Gastrocnemius medialis (tissue), 4 donors: Measurements from ENCODE around the gene GRM3. TPM values are rescaled to one million over a fixed set of nuclear protein-coding genes. Genes with fewer than 3 reads are reported as not detected.

Source experiments
- ATAC-seq, 2 donors: fragments of 150-250 bp; one replicate each; pipeline ENCODE4 v1.9.1; 2016
- DNase-seq, 2 donors: peaks; one replicate each; pipeline ENCODE4 v3.0.0-alpha.2; 2019
- H3K27ac ChIP-seq, 4 donors: fragments of 200-600 bp; sonication (generic); 1 replicate in 1 of 4; 2 replicates in 3 of 4; pipeline ENCODE4 v1.5.1; 2016 to 2018; ENCODE audit warnings: mild to moderate bottlenecking in 2 of 4, moderate library complexity in 1 of 4
- H3K27me3 ChIP-seq, 3 donors: fragments of 200-600 bp; sonication (generic) in 2 of 3; 1 replicate in 1 of 3; 2 replicates in 2 of 3; pipeline versions ENCODE4 v1.5.1 to v1.6.0; 2016 to 2019; ENCODE audit warnings: mild to moderate bottlenecking in 1 of 3, moderate library complexity in 1 of 3
- H3K36me3 ChIP-seq, 2 donors: fragments of 200-600 bp; sonication (generic) in 1 of 2; one replicate each; pipeline ENCODE4 v1.5.1; 2017 to 2018
- H3K4me1 ChIP-seq, 2 donors: fragments of 200-600 bp; sonication (generic) in 1 of 2; one replicate each; pipeline ENCODE4 v1.5.1; 2016 to 2017; ENCODE audit warnings: mild to moderate bottlenecking in 2 of 2
- H3K4me3 ChIP-seq, 4 donors: fragments of 200-600 bp; sonication (generic) in 3 of 4; 1 replicate in 1 of 4; 2 replicates in 3 of 4; pipeline ENCODE4 v1.5.1; 2016 to 2019; ENCODE audit warnings: mild to moderate bottlenecking in 2 of 4
- H3K9me3 ChIP-seq, 3 donors: fragments of 200-600 bp; sonication (generic) in 2 of 3; 1 replicate in 1 of 3; 2 replicates in 2 of 3; pipeline ENCODE4 v1.5.1; 2016 to 2019
- CTCF ChIP-seq, 5 experiments: fragments of 450-650 bp in 3 of 5; fragments of 200-600 bp in 2 of 5; sonication (generic) in 2 of 5; IDR thresholded peaks in 4 of 5; conservative IDR thresholded peaks in 1 of 5; 1 replicate in 4 of 5; 2 replicates in 1 of 5; pipeline ENCODE4 v1.5.1; 2016 to 2019; ENCODE audit warnings: antibody characterized with exemption in 5 of 5, mild to moderate bottlenecking in 3 of 5, moderate library complexity in 3 of 5
- POLR2A ChIP-seq, 2 donors: fragments of 450-650 bp; IDR thresholded peaks; one replicate each; pipeline ENCODE4 v1.6.1; 2017; ENCODE audit warnings: antibody characterized with exemption in 2 of 2, mild to moderate bottlenecking in 2 of 2, moderate library complexity in 2 of 2
- in situ Hi-C, 4 donors: fragments of 200-750 bp; cut with MboI; loops; one replicate each; pipeline versions ENCODE4 v1.15.0 to v1.8.0; 2017; ENCODE audit warnings: low sequenced_read_pairs in 4 of 4
- intact Hi-C: fragments of 100-400 bp; cut with DNase I; formaldehyde crosslinking; loops from one replicate; pipeline ENCODE4 v1.15.1; 2023; ENCODE audit warnings: low total_unique reads
- total RNA-seq, 4 donors: library from RNA; depleted of rRNA; stranded (reverse); fragments of >200 nt; gene quantifications; one replicate each; pipeline versions ENCODE4 v1.1.0 to v1.2.3, GENCODE V29; 2016

The GRM3 gene
- total RNA-seq, 4 donors from 2014 or later = not detected

GRCh38 chr7:86664486-86664885 lies 20.8 kb downstream of the GRM3 start:
- Histone ChIP-seq H3K27me3 (no peaks in the 10 kb centered on the region), H3K9me3 (no peaks in the 10 kb centered on the region), H3K4me1 (no peaks in the 10 kb centered on the region), H3K4me3 (no peak overlapping the region), H3K27ac (no peak overlapping the region), H3K36me3 (no peaks in the 10 kb centered on the region)
- ATAC-seq (no peak), DNase-seq (no peak)
- intact Hi-C loops (no loop called here), in situ Hi-C loops (no loop called here)
- no peak for TF ChIP-seq POLR2A (IDR thresholded peaks at IDR 0.05)
- no peak for TF ChIP-seq CTCF (IDR thresholded peaks at IDR 0.05 in 4 of 5, conservative IDR thresholded peaks at IDR 0.05 in 1 of 5)

GRCh38 chr7:86664991-86665390 lies 21.3 kb downstream of the GRM3 start:
- no peak overlapping the region for H3K4me3 ChIP-seq
- DNase-seq (no peak), ATAC-seq (no peak)
- no peaks in the 10 kb centered on the region for H3K36me3 ChIP-seq
- intact Hi-C loops = no loop called here
- no peak for TF ChIP-seq CTCF (IDR thresholded peaks at IDR 0.05 in 4 of 5, conservative IDR thresholded peaks at IDR 0.05 in 1 of 5)
- TF ChIP-seq POLR2A (IDR thresholded peaks at IDR 0.05) = no peak
- H3K4me1 ChIP-seq = no peaks in the 10 kb centered on the region
- H3K27ac ChIP-seq = no peak overlapping the region
- H3K27me3 ChIP-seq = no peaks in the 10 kb centered on the region
- H3K9me3 ChIP-seq = no peaks in the 10 kb centered on the region
- in situ Hi-C loops = no loop called here

GRCh38 chr7:86665669-86666068 lies 22.0 kb downstream of the GRM3 start:
- TF ChIP-seq POLR2A (IDR thresholded peaks at IDR 0.05) = no peak
- TF ChIP-seq CTCF (IDR thresholded peaks at IDR 0.05 in 4 of 5, conservative IDR thresholded peaks at IDR 0.05 in 1 of 5) = no peak
- Histone ChIP-seq H3K4me1 (no peaks in the 10 kb centered on the region), H3K27ac (no peak overlapping the region), H3K4me3 (no peak overlapping the region), H3K27me3 (no peaks in the 10 kb centered on the region), H3K9me3 (no peaks in the 10 kb centered on the region), H3K36me3 (no peaks in the 10 kb centered on the region)
- ATAC-seq = no peak
- no peak for DNase-seq
- intact Hi-C loops = no loop called here
- in situ Hi-C loops = no loop called here

GRCh38 chr7:86667732-86668131 lies 24.0 kb downstream of the GRM3 start:
- Histone ChIP-seq H3K4me1 (no peaks in the 10 kb centered on the region), H3K4me3 (no peak overlapping the region), H3K27me3 (no peaks in the 10 kb centered on the region), H3K9me3 (no peaks in the 10 kb centered on the region), H3K27ac (no peak overlapping the region), H3K36me3 (no peaks in the 10 kb centered on the region)
- in situ Hi-C loops (no loop called here), intact Hi-C loops (no loop called here)
- ATAC-seq = no peak
- no peak for DNase-seq
- TF ChIP-seq POLR2A (IDR thresholded peaks at IDR 0.05) = no peak
- no peak for TF ChIP-seq CTCF (IDR thresholded peaks at IDR 0.05 in 4 of 5, conservative IDR thresholded peaks at IDR 0.05 in 1 of 5)

- TF ChIP-seq POLR2A (IDR thresholded peaks at IDR 0.05) (no peak), CTCF (IDR thresholded peaks at IDR 0.05 in 4 of 5, conservative IDR thresholded peaks at IDR 0.05 in 1 of 5) (no peak)
- Histone ChIP-seq H3K27me3 (no peaks in the 10 kb centered on the region), H3K4me1 (no peaks in the 10 kb centered on the region), H3K4me3 (no peak overlapping the region), H3K9me3 (no peaks in the 10 kb centered on the region), H3K27ac (no peak overlapping the region), H3K36me3 (no peaks in the 10 kb centered on the region)
- DNase-seq = no peak
- in situ Hi-C loops (no loop called here), intact Hi-C loops (no loop called here)
- no peak for ATAC-seq
These were observed 24.6 kb downstream of the GRM3 start for GRCh38 chr7:86668315-86668714.
